Measurements from ENCODE around the gene ARHGAP22. TPM values are rescaled to one million over a fixed set of nuclear protein-coding genes. Genes with fewer than 3 reads are reported as not detected.
A peak's percentile ranks its signal among the peaks of the same experiment; 100 is the strongest.

Gene ARHGAP22
- polyA plus RNA-seq, 1 of the 3 experiments (the other 2 are of a cell fraction), result 12.4 TPM

DNA sequence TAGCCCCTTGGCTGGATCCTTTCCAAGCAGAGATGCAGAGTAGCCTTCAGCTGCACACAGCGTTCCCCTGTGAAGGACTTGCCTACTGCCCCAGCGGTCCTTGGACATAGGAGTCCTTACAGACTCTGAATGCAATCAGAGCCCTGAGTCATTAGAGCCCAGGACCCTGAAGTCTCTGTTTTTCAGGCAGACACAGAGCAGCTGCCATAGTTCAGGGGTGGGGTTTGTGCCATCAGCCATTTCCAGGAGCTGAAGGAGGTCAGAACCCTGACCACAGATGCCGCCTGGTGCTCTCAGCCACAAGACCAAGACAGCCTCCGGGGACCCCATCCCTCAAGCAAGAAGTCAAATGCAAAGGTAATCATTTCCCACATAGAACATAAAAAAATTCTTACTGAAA lies 47.0 kb upstream of the ARHGAP22 start:
- peaks cover 52% of the 10 kb centered on the region; the same call in 1 of the 2 replicates for H3K79me2 ChIP-seq (ENCODE audit: insufficient read depth)
- H3K9me2 ChIP-seq, result no peaks in the 10 kb centered on the region
- H3K4me1 ChIP-seq (ENCODE audit: control insufficient read depth in 1 of 2, insufficient read depth in 2 of 2, low read depth in 1 of 2, low read length in 1 of 2), result peaks cover 5 to 14% of the 10 kb centered on the region in 2 experiments; a peak in 2 of 4 replicates
- DNase-seq, result no peak
- H3K9me3 ChIP-seq, result no peaks in the 10 kb centered on the region
- POLR2A ChIA-PET, result no interaction called here
- H2AFZ ChIP-seq (ENCODE audit: low read depth), result no peak overlapping the region
- 92% methylated on average over 4 of the region's 4 CpGs for WGBS (ENCODE audit: low lambda C conversion rate)
- no peaks in the 10 kb centered on the region for H3F3A ChIP-seq (replicated peaks; ENCODE audit: insufficient read depth)
- CTCF ChIA-PET, result interaction anchor here (0.8 to 14.1 kb wide), 3 partner anchors 13 to 98 kb away, joined by 3 to 662 read pairs (median 4); no protein-coding TSS in a partner anchor
- H3K27me3 ChIP-seq (ENCODE audit: insufficient read depth), result no peaks in the 10 kb centered on the region
- 0 out of 2 replicates have a peak overlapping the region, but pooled peaks have one; percentile 99 for H3K4me2 ChIP-seq
- H3K4me3 ChIP-seq (ENCODE audit: low read depth in 2 of 2, low read length in 1 of 2), result no peak overlapping the region; a peak in 1 of 4 replicates
- no peak overlapping the region for H3K27ac ChIP-seq (ENCODE audit: low read depth in 2 of 2, low read length in 1 of 2)
- no peak overlapping the region; the same call in 1 of the 2 replicates for H3K9ac ChIP-seq
- H4K20me1 ChIP-seq (ENCODE audit: insufficient read depth), result no peaks in the 10 kb centered on the region
- H3K36me3 ChIP-seq (replicated peaks in 1 of 2; ENCODE audit: control insufficient read depth in 1 of 2, insufficient read depth in 2 of 2, low read length in 1 of 2), result peaks cover 0 to 10% of the 10 kb centered on the region in 2 experiments
- TF ChIP-seq JUND (IDR thresholded peaks at IDR 0.05) (no peak), FOXJ3 (CRISPR knock-in tag; IDR thresholded peaks at IDR 0.05) (no peak), NFIC (IDR thresholded peaks at IDR 0.05; ENCODE audit: borderline replicate concordance) (no peak), CHD2 (IDR thresholded peaks at IDR 0.05; ENCODE audit: low read length, partially characterized antibody) (no peak), SIN3A (IDR thresholded peaks at IDR 0.05; ENCODE audit: borderline replicate concordance, low read depth, low read length) (no peak), RAD21 (IDR thresholded peaks at IDR 0.05; ENCODE audit: low read length) (no peak), RXRA (IDR thresholded peaks at IDR 0.05; ENCODE audit: borderline replicate concordance, low read depth) (no peak), YY1 (IDR thresholded peaks at IDR 0.05; ENCODE audit: low read depth) (no peak)
- TF ChIP-seq, protein P1, sequence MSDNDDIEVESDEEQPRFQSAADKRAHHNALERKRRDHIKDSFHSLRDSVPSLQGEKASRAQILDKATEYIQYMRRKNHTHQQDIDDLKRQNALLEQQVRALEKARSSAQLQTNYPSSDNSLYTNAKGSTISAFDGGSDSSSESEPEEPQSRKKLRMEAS (IDR thresholded peaks at IDR 0.05; ENCODE audit: low read depth), result no peak

DNA sequence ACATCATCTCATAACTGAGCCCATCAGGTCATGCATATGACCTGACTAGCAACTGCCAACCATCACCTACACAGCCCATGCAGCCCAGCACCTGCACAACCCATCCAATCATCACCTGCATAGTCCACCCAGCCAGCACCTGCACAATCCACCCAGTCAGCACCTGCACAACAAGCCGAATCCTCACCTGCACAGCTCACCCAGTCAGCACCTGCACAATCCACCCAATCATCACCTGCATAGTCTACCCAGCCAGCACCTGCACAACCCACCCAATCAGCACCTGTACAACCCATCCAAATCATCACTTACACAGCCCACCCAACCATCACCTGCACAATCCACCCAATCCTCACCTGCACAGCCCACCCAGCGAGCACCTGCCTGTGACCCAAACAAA lies 46.4 kb upstream of the ARHGAP22 start:
- Histone ChIP-seq H3F3A (replicated peaks; ENCODE audit: insufficient read depth) (no peaks in the 10 kb centered on the region), H3K36me3 (replicated peaks in 1 of 2; ENCODE audit: control insufficient read depth in 1 of 2, insufficient read depth in 2 of 2, low read length in 1 of 2) (peaks cover 0 to 10% of the 10 kb centered on the region in 2 experiments), H3K4me1 (ENCODE audit: control insufficient read depth in 1 of 2, insufficient read depth in 2 of 2, low read depth in 1 of 2, low read length in 1 of 2) (peaks cover 5 to 10% of the 10 kb centered on the region in 2 experiments; a peak in 2 of 4 replicates), H3K4me3 (ENCODE audit: low read depth in 2 of 2, low read length in 1 of 2) (no peak overlapping the region; a peak in 1 of 4 replicates), H3K27me3 (ENCODE audit: insufficient read depth) (no peaks in the 10 kb centered on the region), H3K27ac (ENCODE audit: low read depth in 2 of 2, low read length in 1 of 2) (no peak overlapping the region), H3K79me2 (ENCODE audit: insufficient read depth) (peaks cover 56% of the 10 kb centered on the region; the same call in 1 of the 2 replicates), H3K9me3 (no peaks in the 10 kb centered on the region), H3K9ac (no peak overlapping the region), H2AFZ (ENCODE audit: low read depth) (no peak overlapping the region), H3K4me2 (no peak overlapping the region), H4K20me1 (ENCODE audit: insufficient read depth) (no peaks in the 10 kb centered on the region), H3K9me2 (no peaks in the 10 kb centered on the region)
- no peak for DNase-seq
- POLR2A ChIA-PET, result no interaction called here
- CTCF ChIA-PET, result interaction anchor here (14.1 kb wide), 1 partner anchor 97 kb away, joined by 662 read pairs; no protein-coding TSS in a partner anchor
- 62% methylated on average over 1 of the region's 2 CpGs for WGBS (ENCODE audit: low lambda C conversion rate)
- TF ChIP-seq EZH2phosphoT487 (IDR thresholded peaks at IDR 0.05; ENCODE audit: borderline replicate concordance, low read depth), result no peak
- TF ChIP-seq FOSL2 (IDR thresholded peaks at IDR 0.05; ENCODE audit: borderline replicate concordance, low read depth), result no peak
- TF ChIP-seq JUND (IDR thresholded peaks at IDR 0.05), result no peak
- TF ChIP-seq, protein P2, sequence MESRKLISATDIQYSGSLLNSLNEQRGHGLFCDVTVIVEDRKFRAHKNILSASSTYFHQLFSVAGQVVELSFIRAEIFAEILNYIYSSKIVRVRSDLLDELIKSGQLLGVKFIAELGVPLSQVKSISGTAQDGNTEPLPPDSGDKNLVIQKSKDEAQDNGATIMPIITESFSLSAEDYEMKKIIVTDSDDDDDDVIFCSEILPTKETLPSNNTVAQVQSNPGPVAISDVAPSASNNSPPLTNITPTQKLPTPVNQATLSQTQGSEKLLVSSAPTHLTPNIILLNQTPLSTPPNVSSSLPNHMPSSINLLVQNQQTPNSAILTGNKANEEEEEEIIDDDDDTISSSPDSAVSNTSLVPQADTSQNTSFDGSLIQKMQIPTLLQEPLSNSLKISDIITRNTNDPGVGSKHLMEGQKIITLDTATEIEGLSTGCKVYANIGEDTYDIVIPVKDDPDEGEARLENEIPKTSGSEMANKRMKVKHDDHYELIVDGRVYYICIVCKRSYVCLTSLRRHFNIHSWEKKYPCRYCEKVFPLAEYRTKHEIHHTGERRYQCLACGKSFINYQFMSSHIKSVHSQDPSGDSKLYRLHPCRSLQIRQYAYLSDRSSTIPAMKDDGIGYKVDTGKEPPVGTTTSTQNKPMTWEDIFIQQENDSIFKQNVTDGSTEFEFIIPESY (IDR thresholded peaks at IDR 0.05; ENCODE audit: borderline replicate concordance, low read depth), result no peak
- TF ChIP-seq, protein P3, sequence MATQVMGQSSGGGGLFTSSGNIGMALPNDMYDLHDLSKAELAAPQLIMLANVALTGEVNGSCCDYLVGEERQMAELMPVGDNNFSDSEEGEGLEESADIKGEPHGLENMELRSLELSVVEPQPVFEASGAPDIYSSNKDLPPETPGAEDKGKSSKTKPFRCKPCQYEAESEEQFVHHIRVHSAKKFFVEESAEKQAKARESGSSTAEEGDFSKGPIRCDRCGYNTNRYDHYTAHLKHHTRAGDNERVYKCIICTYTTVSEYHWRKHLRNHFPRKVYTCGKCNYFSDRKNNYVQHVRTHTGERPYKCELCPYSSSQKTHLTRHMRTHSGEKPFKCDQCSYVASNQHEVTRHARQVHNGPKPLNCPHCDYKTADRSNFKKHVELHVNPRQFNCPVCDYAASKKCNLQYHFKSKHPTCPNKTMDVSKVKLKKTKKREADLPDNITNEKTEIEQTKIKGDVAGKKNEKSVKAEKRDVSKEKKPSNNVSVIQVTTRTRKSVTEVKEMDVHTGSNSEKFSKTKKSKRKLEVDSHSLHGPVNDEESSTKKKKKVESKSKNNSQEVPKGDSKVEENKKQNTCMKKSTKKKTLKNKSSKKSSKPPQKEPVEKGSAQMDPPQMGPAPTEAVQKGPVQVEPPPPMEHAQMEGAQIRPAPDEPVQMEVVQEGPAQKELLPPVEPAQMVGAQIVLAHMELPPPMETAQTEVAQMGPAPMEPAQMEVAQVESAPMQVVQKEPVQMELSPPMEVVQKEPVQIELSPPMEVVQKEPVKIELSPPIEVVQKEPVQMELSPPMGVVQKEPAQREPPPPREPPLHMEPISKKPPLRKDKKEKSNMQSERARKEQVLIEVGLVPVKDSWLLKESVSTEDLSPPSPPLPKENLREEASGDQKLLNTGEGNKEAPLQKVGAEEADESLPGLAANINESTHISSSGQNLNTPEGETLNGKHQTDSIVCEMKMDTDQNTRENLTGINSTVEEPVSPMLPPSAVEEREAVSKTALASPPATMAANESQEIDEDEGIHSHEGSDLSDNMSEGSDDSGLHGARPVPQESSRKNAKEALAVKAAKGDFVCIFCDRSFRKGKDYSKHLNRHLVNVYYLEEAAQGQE (IDR thresholded peaks at IDR 0.05; ENCODE audit: low read depth, low read length), result no peak
- no peak for TF ChIP-seq SIN3A (IDR thresholded peaks at IDR 0.05; ENCODE audit: borderline replicate concordance, low read depth, low read length)
- TF ChIP-seq RFX5 (IDR thresholded peaks at IDR 0.05; ENCODE audit: low read length), result no peak
- no peak for TF ChIP-seq GABPA (IDR thresholded peaks at IDR 0.05; ENCODE audit: low read depth)
- no peak for TF ChIP-seq NRF1 (IDR thresholded peaks at IDR 0.05; ENCODE audit: low read depth, low read length)
- no peak for TF ChIP-seq FOXM1 (IDR thresholded peaks at IDR 0.05; ENCODE audit: low read depth)
- TF ChIP-seq NFIC (IDR thresholded peaks at IDR 0.05; ENCODE audit: borderline replicate concordance), result no peak
- TF ChIP-seq, protein P4, sequence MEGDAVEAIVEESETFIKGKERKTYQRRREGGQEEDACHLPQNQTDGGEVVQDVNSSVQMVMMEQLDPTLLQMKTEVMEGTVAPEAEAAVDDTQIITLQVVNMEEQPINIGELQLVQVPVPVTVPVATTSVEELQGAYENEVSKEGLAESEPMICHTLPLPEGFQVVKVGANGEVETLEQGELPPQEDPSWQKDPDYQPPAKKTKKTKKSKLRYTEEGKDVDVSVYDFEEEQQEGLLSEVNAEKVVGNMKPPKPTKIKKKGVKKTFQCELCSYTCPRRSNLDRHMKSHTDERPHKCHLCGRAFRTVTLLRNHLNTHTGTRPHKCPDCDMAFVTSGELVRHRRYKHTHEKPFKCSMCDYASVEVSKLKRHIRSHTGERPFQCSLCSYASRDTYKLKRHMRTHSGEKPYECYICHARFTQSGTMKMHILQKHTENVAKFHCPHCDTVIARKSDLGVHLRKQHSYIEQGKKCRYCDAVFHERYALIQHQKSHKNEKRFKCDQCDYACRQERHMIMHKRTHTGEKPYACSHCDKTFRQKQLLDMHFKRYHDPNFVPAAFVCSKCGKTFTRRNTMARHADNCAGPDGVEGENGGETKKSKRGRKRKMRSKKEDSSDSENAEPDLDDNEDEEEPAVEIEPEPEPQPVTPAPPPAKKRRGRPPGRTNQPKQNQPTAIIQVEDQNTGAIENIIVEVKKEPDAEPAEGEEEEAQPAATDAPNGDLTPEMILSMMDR (IDR thresholded peaks at IDR 0.05), result no peak
- TF ChIP-seq, protein P5, sequence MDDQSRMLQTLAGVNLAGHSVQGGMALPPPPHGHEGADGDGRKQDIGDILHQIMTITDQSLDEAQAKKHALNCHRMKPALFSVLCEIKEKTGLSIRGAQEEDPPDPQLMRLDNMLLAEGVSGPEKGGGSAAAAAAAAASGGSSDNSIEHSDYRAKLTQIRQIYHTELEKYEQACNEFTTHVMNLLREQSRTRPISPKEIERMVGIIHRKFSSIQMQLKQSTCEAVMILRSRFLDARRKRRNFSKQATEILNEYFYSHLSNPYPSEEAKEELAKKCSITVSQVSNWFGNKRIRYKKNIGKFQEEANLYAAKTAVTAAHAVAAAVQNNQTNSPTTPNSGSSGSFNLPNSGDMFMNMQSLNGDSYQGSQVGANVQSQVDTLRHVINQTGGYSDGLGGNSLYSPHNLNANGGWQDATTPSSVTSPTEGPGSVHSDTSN (IDR thresholded peaks at IDR 0.05), result no peak
